WTC11 (cell line): Measurements from ENCODE around the gene IL11RA. TPM values are rescaled to one million over a fixed set of nuclear protein-coding genes. Genes with fewer than 3 reads are reported as not detected.

ENCODE experiments used
- ATAC-seq: fragments of 200-7000 bp; cut with Tn5 transposase; 2 replicates; pipeline ENCODE4 v1.10.0; 2021; ENCODE audit warnings: mild to moderate bottlenecking, moderate library complexity
- CTCF ChIA-PET: fragments of 300-600 bp; sonication (Branson Sonifier 250); formaldehyde crosslinking; loops from one replicate; lab custom pipeline; 2021; ENCODE audit warnings: antibody characterized with exemption; lab: Charles Lee
- POLR2A ChIA-PET: fragments of 350-600 bp; sonication (Branson Sonifier 250); formaldehyde crosslinking; loops from one replicate; lab custom pipeline; 2021; ENCODE audit warnings: antibody characterized with exemption; lab: Charles Lee
- DNase-seq: peaks from one replicate; pipeline ENCODE4 v3.0.0; 2021; ENCODE audit warnings: low spot score
- H3K27ac Mint-ChIP-seq: 2 replicates; pipeline ENCODE4 v1.8.0; 2021; ENCODE audit warnings: mixed read lengths
- H3K27me3 Mint-ChIP-seq: 2 replicates; pipeline ENCODE4 v1.8.0; 2021; ENCODE audit warnings: low read depth, mild to moderate bottlenecking, moderate library complexity, mixed read lengths
- H3K36me3 Mint-ChIP-seq: 2 replicates; pipeline ENCODE4 v1.8.0; 2021; ENCODE audit warnings: mixed read lengths
- H3K4me1 Mint-ChIP-seq: 2 replicates; pipeline ENCODE4 v1.8.0; 2022; ENCODE audit warnings: mixed read lengths
- H3K4me3 Mint-ChIP-seq: 2 replicates; pipeline ENCODE4 v1.8.0; 2021; ENCODE audit warnings: mild to moderate bottlenecking, moderate library complexity, mixed read lengths
- H3K9me3 Mint-ChIP-seq: 2 replicates; pipeline ENCODE4 v1.8.0; 2021; ENCODE audit warnings: mixed read lengths
- FOXK1 ChIP-seq: sonication (generic); formaldehyde crosslinking; IDR thresholded peaks from 2 replicates; pipeline ENCODE4 v1.8.0; 2022; ENCODE audit warnings: mild to moderate bottlenecking, moderate library complexity, missing genetic modification reagents
- GTF2I ChIP-seq: fragments of 250-450 bp; sonication (Bioruptor Pico); conservative IDR thresholded peaks from 2 replicates; pipeline ENCODE4 v1.4.0; 2021; ENCODE audit warnings: mild to moderate bottlenecking
- HMGA2 ChIP-seq: fragments of 250-450 bp; sonication (Bioruptor Pico); IDR thresholded peaks from 2 replicates; pipeline ENCODE4 v1.4.0; 2021; ENCODE audit warnings: mild to moderate bottlenecking, moderate library complexity
- NFATC4 ChIP-seq: fragments of 250-450 bp; sonication (Bioruptor Pico); IDR thresholded peaks from 2 replicates; pipeline ENCODE4 v1.9.0; 2021; ENCODE audit warnings: mild to moderate bottlenecking
- NR3C1 ChIP-seq: sonication (generic); formaldehyde crosslinking; conservative IDR thresholded peaks from 2 replicates; pipeline ENCODE4 v1.8.1; 2023; ENCODE audit warnings: low read depth, mild to moderate bottlenecking, missing genetic modification reagents
- ZNF121 ChIP-seq: sonication (generic); formaldehyde crosslinking; IDR thresholded peaks from 2 replicates; pipeline ENCODE4 v1.8.0; 2023; ENCODE audit warnings: missing genetic modification reagents
- ZNF232 ChIP-seq: sonication (generic); formaldehyde crosslinking; IDR thresholded peaks from 2 replicates; pipeline ENCODE4 v1.8.0; 2022; ENCODE audit warnings: mild to moderate bottlenecking, missing genetic modification reagents
- ZNF317 ChIP-seq: sonication (generic); formaldehyde crosslinking; IDR thresholded peaks from 2 replicates; pipeline ENCODE4 v1.8.1; 2023; ENCODE audit warnings: low read depth, mild to moderate bottlenecking, moderate library complexity, missing genetic modification reagents, borderline replicate concordance
- ZNF423 ChIP-seq: fragments of 250-450 bp; sonication (Bioruptor Pico); IDR thresholded peaks from 2 replicates; pipeline ENCODE4 v2.1.2; 2022; ENCODE audit warnings: mild to moderate bottlenecking, moderate library complexity
- ZNF671 ChIP-seq: fragments of 250-450 bp; sonication (Bioruptor Pico); IDR thresholded peaks from 2 replicates; pipeline ENCODE4 v1.8.0; 2021; ENCODE audit warnings: mild to moderate bottlenecking
- total RNA-seq: library from RNA; stranded (reverse); gene quantifications from 3 replicates; pipeline ENCODE4 v1.2.3, GENCODE V29; 2021
- TF ChIP-seq, protein P1 (sequence below): fragments of 250-450 bp; sonication (Bioruptor Pico); IDR thresholded peaks from 2 replicates; pipeline ENCODE4 v1.9.0; 2021; ENCODE audit warnings: moderate library complexity, mild to moderate bottlenecking, inconsistent platforms, borderline replicate concordance
- TF ChIP-seq, protein P2 (sequence below): sonication (generic); formaldehyde crosslinking; IDR thresholded peaks from 2 replicates; pipeline ENCODE4 v1.8.0; 2023; ENCODE audit warnings: missing genetic modification reagents
- TF ChIP-seq, protein P3 (sequence below): sonication (generic); formaldehyde crosslinking; conservative IDR thresholded peaks from 2 replicates; pipeline ENCODE4 v1.8.1; 2022; ENCODE audit warnings: mild to moderate bottlenecking, missing genetic modification reagents
- TF ChIP-seq, protein P4 (sequence below): fragments of 250-450 bp; sonication (Bioruptor Pico); conservative IDR thresholded peaks from 2 replicates; pipeline ENCODE4 v1.9.0; 2021; ENCODE audit warnings: mild to moderate bottlenecking
- TF ChIP-seq, protein P5 (sequence below): fragments of 250-450 bp; sonication (Bioruptor Pico); IDR thresholded peaks from 2 replicates; pipeline ENCODE4 v2.1.2; 2022; ENCODE audit warnings: mild to moderate bottlenecking, moderate library complexity
- TF ChIP-seq, protein P6 (sequence below): sonication (generic); formaldehyde crosslinking; IDR thresholded peaks from 2 replicates; pipeline ENCODE4 v1.8.1; 2023; ENCODE audit warnings: mild to moderate bottlenecking, missing genetic modification reagents, borderline replicate concordance
- TF ChIP-seq, protein P7 (sequence below): fragments of 250-450 bp; sonication (Bioruptor Pico); IDR thresholded peaks from 2 replicates; pipeline ENCODE4 v1.9.0; 2021; ENCODE audit warnings: mild to moderate bottlenecking

Gene IL11RA
- total RNA-seq, 1 experiment from 2014 or later: 8.6 TPM

DNA sequence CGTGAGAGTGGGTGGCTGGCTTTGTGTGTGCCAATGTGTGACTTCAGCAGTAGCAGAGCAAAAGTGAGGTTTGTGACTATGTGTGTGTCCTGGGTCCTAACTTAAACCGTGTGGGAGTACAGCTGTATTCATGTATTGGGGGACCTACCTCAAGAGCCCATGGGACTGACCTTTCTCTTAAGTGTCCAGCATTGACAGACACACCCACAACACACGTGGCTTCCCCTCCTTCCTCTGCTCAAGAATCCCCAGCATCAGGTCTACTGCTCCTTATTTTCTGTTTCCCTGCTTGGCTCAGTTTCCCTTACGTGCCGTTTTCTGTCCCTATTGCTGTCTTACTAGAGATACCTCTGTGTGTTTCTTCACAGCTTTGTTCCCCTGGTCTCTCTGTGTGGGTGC is 616 bp downstream of the IL11RA start:
- DNase-seq: no peak
- H3K27me3 Mint-ChIP-seq: no peaks in the 10 kb centered on the region; the same call in 1 of the 2 replicates
- no peaks in the 10 kb centered on the region for H3K9me3 Mint-ChIP-seq
- peaks cover 18% of the 10 kb centered on the region for H3K36me3 Mint-ChIP-seq
- ChIA-PET CTCF (interaction anchor here (1.4 to 4.2 kb wide), 2 partner anchors 12 to 39 kb away, joined by 4 to 31 read pairs; no protein-coding TSS in a partner anchor), POLR2A (interaction anchor here (1.3 kb wide), 1 partner anchor 50 kb away, joined by 3 read pairs; no protein-coding TSS in a partner anchor)
- H3K4me3 Mint-ChIP-seq: peak overlapping the region; percentile 81
- ATAC-seq: no peak
- peak overlapping the region; percentile 47; the same call in 1 of the 2 replicates for H3K27ac Mint-ChIP-seq
- TF ChIP-seq, protein P1, sequence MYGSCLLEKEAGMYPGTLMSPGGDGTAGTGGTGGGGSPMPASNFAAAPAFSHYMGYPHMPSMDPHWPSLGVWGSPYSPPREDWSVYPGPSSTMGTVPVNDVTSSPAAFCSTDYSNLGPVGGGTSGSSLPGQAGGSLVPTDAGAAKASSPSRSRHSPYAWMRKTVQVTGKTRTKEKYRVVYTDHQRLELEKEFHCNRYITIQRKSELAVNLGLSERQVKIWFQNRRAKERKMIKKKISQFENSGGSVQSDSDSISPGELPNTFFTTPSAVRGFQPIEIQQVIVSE (CRISPR knock-in tag): no peak
- no peak for TF ChIP-seq FOXK1 (CRISPR knock-in tag)
- TF ChIP-seq, protein P2, sequence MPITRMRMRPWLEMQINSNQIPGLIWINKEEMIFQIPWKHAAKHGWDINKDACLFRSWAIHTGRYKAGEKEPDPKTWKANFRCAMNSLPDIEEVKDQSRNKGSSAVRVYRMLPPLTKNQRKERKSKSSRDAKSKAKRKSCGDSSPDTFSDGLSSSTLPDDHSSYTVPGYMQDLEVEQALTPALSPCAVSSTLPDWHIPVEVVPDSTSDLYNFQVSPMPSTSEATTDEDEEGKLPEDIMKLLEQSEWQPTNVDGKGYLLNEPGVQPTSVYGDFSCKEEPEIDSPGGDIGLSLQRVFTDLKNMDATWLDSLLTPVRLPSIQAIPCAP: no peak
- TF ChIP-seq, protein P3, sequence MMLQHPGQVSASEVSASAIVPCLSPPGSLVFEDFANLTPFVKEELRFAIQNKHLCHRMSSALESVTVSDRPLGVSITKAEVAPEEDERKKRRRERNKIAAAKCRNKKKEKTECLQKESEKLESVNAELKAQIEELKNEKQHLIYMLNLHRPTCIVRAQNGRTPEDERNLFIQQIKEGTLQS (CRISPR knock-in tag): no peak
- TF ChIP-seq NR3C1: no peak
- TF ChIP-seq ZNF671 (CRISPR knock-in tag): no peak
- TF ChIP-seq ZNF423 (CRISPR knock-in tag): no peak
- H3K4me1 Mint-ChIP-seq: peaks cover 32% of the 10 kb centered on the region

DNA sequence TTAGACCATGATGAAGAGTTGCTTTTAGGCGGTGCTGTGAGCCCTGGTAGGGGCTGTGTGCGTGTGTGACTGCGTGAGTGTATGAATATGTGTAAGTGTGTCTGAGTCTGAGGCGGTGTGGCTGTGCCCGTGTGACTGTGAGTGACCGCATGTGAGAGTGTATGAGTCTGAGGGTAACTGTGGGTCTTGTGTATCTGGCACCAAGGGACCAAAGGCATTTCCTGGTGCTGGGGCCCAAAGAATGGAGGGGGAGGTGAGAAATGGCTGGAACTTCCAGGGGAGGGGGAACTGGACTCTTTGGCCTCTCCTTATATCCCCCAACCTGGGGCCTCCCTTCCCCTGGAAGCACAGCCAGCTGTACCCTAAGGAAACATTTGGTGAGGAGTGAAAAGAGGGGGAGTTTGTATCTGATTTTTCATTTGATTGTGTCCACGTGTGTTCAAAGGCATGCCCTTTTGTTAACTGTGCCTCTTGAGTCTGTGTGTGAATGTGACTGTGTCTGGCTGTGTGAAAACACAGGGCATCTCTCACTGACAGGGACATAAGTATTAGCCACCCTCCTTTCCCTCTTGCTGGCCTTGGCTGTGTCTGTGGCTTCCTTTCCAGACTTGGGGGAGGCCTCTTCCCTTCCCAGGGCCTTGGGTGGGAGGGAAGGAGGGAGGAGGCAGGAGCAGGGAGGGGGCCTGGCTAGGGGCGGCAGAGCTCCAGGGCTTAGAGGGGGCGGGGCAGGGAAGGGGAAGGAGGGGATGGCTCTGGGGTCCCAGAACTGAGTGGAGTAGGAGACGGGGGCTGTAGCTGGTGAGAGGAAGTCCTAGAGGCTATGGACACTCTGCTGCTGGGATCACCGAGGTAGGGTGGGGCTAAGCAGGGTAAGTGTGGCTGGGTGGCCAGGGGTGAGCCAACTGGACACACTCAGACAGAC is 1.4 kb downstream of the IL11RA start:
- H3K36me3 Mint-ChIP-seq: peaks cover 12% of the 10 kb centered on the region
- peak overlapping the region; percentile 1; the same call in 1 of the 2 replicates for H3K4me3 Mint-ChIP-seq
- no peaks in the 10 kb centered on the region for H3K9me3 Mint-ChIP-seq
- ChIA-PET POLR2A (interaction anchor here (0.5 kb wide), 1 partner anchor 105 kb away, joined by 3 read pairs; no protein-coding TSS in a partner anchor), CTCF (interaction anchor here (0.8 to 4.2 kb wide), 3 partner anchors 11 to 49 kb away, joined by 3 to 31 read pairs (median 5); no protein-coding TSS in a partner anchor)
- DNase-seq (no peak), ATAC-seq (peak; percentile 6)
- H3K4me1 Mint-ChIP-seq: peaks cover 29% of the 10 kb centered on the region
- no peaks in the 10 kb centered on the region; the same call in 1 of the 2 replicates for H3K27me3 Mint-ChIP-seq
- H3K27ac Mint-ChIP-seq: peak overlapping the region; percentile 15; the same call in 1 of the 2 replicates
- TF ChIP-seq, protein P4, sequence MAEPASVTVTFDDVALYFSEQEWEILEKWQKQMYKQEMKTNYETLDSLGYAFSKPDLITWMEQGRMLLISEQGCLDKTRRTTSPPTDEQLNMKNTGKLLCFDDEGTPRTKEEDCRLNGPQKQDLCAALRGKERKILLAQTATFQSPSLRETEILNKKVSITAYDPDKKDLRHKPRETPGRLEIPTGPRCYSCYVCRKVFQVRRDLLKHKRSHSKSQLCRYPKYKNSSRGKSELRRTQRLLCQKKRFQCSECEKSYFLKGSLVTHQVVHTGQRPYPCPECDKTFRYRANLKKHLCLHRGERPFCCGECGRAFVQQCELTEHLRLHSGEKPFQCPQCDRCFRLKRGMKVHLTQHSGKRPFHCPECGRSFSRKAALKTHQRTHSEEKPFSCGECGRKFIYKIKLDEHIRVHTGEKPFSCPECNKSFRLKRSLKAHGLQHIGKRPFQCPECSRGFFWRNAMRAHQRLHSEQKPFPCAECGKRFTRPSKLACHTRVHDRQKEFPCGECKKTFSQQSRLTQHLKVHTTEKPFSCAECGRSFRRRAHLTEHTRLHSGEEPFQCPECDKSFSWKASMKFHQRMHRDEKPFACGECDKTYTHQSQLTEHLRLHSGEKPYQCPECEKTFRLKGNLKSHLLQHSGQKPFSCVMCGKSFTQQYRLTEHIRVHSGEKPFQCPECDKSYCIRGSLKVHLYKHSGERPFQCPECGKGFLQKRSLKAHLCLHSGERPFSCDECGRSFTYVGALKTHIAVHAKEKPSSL (CRISPR knock-in tag): no peak
- TF ChIP-seq, protein P2: no peak
- TF ChIP-seq ZNF232 (no peak), ZNF317 (CRISPR knock-in tag) (no peak), GTF2I (CRISPR knock-in tag) (no peak), HMGA2 (no peak), NFATC4 (no peak), ZNF121 (CRISPR knock-in tag) (no peak)
- TF ChIP-seq, protein P5, sequence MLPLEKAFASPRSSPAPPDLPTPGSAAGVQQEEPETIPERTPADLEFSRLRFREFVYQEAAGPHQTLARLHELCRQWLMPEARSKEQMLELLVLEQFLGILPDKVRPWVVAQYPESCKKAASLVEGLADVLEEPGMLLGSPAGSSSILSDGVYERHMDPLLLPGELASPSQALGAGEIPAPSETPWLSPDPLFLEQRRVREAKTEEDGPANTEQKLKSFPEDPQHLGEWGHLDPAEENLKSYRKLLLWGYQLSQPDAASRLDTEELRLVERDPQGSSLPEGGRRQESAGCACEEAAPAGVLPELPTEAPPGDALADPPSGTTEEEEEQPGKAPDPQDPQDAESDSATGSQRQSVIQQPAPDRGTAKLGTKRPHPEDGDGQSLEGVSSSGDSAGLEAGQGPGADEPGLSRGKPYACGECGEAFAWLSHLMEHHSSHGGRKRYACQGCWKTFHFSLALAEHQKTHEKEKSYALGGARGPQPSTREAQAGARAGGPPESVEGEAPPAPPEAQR (CRISPR knock-in tag): no peak
- TF ChIP-seq, protein P1 (CRISPR knock-in tag): no peak
- TF ChIP-seq, protein P6, sequence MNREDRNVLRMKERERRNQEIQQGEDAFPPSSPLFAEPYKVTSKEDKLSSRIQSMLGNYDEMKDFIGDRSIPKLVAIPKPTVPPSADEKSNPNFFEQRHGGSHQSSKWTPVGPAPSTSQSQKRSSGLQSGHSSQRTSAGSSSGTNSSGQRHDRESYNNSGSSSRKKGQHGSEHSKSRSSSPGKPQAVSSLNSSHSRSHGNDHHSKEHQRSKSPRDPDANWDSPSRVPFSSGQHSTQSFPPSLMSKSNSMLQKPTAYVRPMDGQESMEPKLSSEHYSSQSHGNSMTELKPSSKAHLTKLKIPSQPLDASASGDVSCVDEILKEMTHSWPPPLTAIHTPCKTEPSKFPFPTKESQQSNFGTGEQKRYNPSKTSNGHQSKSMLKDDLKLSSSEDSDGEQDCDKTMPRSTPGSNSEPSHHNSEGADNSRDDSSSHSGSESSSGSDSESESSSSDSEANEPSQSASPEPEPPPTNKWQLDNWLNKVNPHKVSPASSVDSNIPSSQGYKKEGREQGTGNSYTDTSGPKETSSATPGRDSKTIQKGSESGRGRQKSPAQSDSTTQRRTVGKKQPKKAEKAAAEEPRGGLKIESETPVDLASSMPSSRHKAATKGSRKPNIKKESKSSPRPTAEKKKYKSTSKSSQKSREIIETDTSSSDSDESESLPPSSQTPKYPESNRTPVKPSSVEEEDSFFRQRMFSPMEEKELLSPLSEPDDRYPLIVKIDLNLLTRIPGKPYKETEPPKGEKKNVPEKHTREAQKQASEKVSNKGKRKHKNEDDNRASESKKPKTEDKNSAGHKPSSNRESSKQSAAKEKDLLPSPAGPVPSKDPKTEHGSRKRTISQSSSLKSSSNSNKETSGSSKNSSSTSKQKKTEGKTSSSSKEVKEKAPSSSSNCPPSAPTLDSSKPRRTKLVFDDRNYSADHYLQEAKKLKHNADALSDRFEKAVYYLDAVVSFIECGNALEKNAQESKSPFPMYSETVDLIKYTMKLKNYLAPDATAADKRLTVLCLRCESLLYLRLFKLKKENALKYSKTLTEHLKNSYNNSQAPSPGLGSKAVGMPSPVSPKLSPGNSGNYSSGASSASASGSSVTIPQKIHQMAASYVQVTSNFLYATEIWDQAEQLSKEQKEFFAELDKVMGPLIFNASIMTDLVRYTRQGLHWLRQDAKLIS (CRISPR knock-in tag): no peak
- TF ChIP-seq, protein P7, sequence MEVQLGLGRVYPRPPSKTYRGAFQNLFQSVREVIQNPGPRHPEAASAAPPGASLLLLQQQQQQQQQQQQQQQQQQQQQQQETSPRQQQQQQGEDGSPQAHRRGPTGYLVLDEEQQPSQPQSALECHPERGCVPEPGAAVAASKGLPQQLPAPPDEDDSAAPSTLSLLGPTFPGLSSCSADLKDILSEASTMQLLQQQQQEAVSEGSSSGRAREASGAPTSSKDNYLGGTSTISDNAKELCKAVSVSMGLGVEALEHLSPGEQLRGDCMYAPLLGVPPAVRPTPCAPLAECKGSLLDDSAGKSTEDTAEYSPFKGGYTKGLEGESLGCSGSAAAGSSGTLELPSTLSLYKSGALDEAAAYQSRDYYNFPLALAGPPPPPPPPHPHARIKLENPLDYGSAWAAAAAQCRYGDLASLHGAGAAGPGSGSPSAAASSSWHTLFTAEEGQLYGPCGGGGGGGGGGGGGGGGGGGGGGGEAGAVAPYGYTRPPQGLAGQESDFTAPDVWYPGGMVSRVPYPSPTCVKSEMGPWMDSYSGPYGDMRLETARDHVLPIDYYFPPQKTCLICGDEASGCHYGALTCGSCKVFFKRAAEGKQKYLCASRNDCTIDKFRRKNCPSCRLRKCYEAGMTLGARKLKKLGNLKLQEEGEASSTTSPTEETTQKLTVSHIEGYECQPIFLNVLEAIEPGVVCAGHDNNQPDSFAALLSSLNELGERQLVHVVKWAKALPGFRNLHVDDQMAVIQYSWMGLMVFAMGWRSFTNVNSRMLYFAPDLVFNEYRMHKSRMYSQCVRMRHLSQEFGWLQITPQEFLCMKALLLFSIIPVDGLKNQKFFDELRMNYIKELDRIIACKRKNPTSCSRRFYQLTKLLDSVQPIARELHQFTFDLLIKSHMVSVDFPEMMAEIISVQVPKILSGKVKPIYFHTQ: no peak
